ENCODE results near the gene CNIH1.
"Not testable (repeated sequence)": the region's sequence is repeated elsewhere in the genome, so short reads cannot be mapped to it uniquely, and the experiment has no call there.

The CNIH1 gene

GRCh38 chr14:54378893-54379292, 62.3 kb downstream of the CNIH1 start:
- DNase-seq: not testable (repeated sequence)

GRCh38 chr14:54377501-54377900, 63.7 kb downstream of the CNIH1 start:
- DNase-seq: no peak

- DNase-seq: no peak
Observed at GRCh38 chr14:54374117-54374884, 66.9 kb downstream of the CNIH1 start.

All from DMS 273 treated with DMSO at 0.1 percent for 48 hours (cell line).